ENCODE data around the gene KMO.

The KMO gene

DNA sequence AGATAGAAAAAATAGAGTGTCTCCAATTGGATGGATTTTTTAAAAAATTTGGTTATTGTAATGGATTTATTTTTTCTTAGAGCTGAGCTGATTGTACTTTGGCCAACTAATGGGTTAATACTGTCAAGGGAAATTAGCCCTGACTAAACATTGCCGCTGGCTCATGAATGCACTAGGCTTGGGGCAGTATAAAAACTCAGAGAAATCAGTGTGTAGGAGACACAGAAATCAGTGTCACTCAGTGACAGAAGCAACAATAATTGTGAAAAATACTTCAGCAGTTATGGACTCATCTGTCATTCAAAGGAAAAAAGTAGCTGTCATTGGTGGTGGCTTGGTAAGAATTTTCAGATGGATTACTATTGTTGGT lies at the start of gene KMO:
TSS of gene KMO (plus strand) at position 217 of the 370 bp plus-strand sequence. CDS start at position 284, 67 bp downstream.
- TF ChIP-seq, protein P1, sequence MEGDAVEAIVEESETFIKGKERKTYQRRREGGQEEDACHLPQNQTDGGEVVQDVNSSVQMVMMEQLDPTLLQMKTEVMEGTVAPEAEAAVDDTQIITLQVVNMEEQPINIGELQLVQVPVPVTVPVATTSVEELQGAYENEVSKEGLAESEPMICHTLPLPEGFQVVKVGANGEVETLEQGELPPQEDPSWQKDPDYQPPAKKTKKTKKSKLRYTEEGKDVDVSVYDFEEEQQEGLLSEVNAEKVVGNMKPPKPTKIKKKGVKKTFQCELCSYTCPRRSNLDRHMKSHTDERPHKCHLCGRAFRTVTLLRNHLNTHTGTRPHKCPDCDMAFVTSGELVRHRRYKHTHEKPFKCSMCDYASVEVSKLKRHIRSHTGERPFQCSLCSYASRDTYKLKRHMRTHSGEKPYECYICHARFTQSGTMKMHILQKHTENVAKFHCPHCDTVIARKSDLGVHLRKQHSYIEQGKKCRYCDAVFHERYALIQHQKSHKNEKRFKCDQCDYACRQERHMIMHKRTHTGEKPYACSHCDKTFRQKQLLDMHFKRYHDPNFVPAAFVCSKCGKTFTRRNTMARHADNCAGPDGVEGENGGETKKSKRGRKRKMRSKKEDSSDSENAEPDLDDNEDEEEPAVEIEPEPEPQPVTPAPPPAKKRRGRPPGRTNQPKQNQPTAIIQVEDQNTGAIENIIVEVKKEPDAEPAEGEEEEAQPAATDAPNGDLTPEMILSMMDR (IDR thresholded peaks at IDR 0.05; ENCODE audit: low read depth, low read length, missing control alignments), result no peak
- H3K4me3 ChIP-seq (replicated peaks; ENCODE audit: low read depth, low read length), result peak within 1 kb of the TSS; percentile 27
- DNase-seq (ENCODE audit: extremely low read depth, low read depth), result no peak

DNA sequence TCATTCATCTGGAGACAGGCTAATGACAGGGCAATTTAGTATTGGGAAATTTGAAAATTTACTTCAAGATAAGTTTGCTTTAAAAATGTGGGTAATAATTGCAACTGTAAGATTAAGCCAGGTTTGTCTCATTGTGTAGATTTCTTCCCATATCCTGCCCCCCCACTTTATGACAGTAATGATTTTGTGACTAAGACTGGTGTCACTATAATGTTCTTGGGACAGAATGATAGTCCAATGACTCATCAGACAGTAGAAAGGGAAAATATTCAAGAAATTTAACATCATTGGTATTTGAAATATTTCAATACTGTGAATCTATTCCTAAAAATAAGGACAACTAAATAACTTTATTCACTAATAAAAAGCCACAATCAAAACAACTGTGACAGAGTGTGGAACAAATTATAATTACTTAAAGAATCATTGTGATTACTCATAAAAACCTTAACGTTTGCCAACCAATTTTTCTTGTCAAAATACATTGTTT lies 49.4 kb upstream of the KMO start:
- TF ChIP-seq, protein P1 (IDR thresholded peaks at IDR 0.05; ENCODE audit: low read depth, low read length, missing control alignments), result no peak
- no peak overlapping the region for H3K4me3 ChIP-seq (replicated peaks; ENCODE audit: low read depth, low read length)
- no peak for DNase-seq (ENCODE audit: extremely low read depth, low read depth)

DNA sequence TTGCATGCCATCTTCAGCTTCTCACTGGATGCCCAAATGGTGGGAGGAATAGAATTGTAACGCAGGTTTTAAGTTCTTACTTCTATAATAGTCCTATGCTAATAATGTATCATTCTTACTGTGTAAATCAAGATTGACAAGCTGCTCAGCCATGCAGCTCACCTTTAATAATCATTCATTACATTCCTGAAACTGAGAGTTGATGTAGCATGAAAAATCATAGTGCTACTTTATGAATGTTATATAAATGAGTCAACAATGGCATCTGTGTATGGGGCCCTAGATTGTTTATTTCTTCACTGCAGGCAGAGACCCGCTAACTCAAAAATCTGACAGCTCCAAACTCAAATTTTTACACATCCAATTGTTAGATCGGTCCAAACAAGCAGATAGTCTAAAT lies 47.0 kb upstream of the KMO start:
- H3K4me3 ChIP-seq (replicated peaks; ENCODE audit: low read depth, low read length), result no peak overlapping the region
- DNase-seq (ENCODE audit: extremely low read depth, low read depth), result no peak
- TF ChIP-seq, protein P1 (IDR thresholded peaks at IDR 0.05; ENCODE audit: low read depth, low read length, missing control alignments), result no peak

DNA sequence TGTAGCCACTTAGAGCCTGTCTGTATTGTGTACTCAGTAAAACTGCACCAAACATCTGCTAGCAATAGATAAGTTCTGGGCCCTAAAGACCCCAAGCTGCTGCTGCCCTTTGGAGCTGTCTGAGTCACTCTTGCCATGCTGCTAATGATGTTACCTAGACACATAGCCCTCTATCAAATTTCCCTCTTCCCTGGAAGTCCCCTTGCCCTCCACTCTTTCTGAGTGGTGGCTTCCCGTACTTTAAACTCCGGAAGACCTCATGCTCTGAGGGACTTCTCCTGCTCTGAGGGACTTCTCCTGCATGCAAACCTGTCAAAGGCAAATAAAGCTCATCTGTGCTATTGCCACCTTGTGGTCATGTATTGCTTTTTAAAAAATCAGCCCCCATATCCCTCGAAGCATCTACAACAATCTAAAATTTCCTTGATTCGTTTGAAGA lies 46.6 kb upstream of the KMO start:
- TF ChIP-seq, protein P1 (IDR thresholded peaks at IDR 0.05; ENCODE audit: low read depth, low read length, missing control alignments), result peak; percentile 42
- no peak for DNase-seq (ENCODE audit: extremely low read depth, low read depth)
- H3K4me3 ChIP-seq (replicated peaks; ENCODE audit: low read depth, low read length), result no peak overlapping the region

DNA sequence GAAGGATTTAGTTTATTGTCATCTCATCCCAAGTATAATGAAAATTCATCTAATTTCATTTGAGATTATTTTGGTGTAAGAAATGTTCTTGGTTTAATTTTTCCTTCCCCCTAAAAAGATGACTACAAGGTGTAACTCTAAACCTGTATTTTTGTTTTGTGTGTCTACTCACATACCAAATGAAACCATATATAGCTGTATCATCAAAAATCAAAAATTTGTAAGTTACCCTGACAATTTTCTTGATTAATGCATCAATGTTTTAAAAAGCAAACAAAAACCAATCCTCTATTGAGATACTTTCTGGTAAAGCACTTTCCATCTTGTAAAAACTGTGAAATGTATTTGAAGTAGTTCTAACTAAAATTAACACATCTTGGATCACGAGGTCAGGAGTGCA lies 43.4 kb upstream of the KMO start:
- no peak overlapping the region for H3K4me3 ChIP-seq (replicated peaks; ENCODE audit: low read depth, low read length)
- TF ChIP-seq, protein P1 (IDR thresholded peaks at IDR 0.05; ENCODE audit: low read depth, low read length, missing control alignments), result no peak
- no peak for DNase-seq (ENCODE audit: extremely low read depth, low read depth)

DNA sequence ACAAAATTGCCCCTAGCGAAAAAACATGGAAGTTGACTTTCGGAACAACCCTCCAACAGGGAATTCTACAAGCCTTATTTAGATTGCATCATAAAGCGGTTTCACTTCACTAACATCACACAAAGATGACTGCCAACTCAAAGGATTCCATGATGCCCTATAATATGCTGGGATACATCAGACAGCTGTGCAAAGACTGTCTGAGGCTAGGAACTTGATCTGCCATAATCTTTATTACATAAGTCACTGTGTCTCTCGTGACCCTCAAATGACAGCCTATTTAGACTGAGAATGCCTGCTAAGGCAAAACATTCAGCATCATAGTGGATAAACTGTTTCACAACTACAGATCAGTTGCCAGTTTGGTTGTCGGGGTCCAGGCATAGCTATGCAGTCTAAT lies 36.4 kb upstream of the KMO start:
- H3K4me3 ChIP-seq (replicated peaks; ENCODE audit: low read depth, low read length), result no peak overlapping the region
- no peak for DNase-seq (ENCODE audit: extremely low read depth, low read depth)
- TF ChIP-seq, protein P1 (IDR thresholded peaks at IDR 0.05; ENCODE audit: low read depth, low read length, missing control alignments), result no peak

DNA sequence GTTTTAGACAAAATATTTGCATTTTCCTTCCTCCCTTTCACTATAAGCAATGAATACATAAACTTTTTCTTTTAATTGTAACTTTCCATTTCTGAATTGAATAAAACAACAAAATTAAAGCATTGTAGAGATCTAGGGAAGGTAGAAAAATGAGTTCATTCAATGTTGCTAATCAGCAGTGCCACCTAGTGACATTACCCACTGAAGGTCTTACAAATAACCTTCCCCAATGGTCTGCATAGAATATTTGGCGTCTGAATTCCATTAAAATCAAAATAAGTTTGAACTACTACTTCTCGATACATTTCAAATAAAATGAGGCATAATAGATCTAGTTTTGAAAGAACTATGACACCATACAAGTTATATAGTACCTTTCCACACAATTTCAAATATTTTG lies 32.3 kb upstream of the KMO start:
- no peak overlapping the region for H3K4me3 ChIP-seq (replicated peaks; ENCODE audit: low read depth, low read length)
- TF ChIP-seq, protein P1 (IDR thresholded peaks at IDR 0.05; ENCODE audit: low read depth, low read length, missing control alignments), result peak; percentile 45
- DNase-seq (ENCODE audit: extremely low read depth, low read depth), result no peak
